Measurements from ENCODE around the gene MPPED2. TPM values are rescaled to one million over a fixed set of nuclear protein-coding genes. Genes with fewer than 3 reads are reported as not detected.

The MPPED2 gene
- not detected for polyA plus RNA-seq (2013, experiment 1 of 2; ENCODE audit: insufficient read length)
- polyA plus RNA-seq (2013, experiment 2 of 2; ENCODE audit: insufficient read length): 0.30 TPM

- peak; percentile 15 for DNase-seq
Measured at GRCh38 chr11:30586251-30587144, at the start of gene MPPED2. Gene MPPED2, minus strand, starts transcription at chr11:30586353. Its CDS starts 5,980 bp downstream, at chr11:30580373.

GRCh38 chr11:30635401-30635989 lies 49.3 kb upstream of the MPPED2 start:
- DNase-seq: no peak

- DNase-seq: no peak
Measured at GRCh38 chr11:30631148-30631547, 45.0 kb upstream of the MPPED2 start.

GRCh38 chr11:30619767-30620166 lies 33.6 kb upstream of the MPPED2 start:
- DNase-seq: no peak

GRCh38 chr11:30617762-30618161 lies 31.6 kb upstream of the MPPED2 start:
- DNase-seq: no peak

- DNase-seq: no peak
Measured at GRCh38 chr11:30610628-30611027, 24.5 kb upstream of the MPPED2 start.

GRCh38 chr11:30608534-30608933 lies 22.4 kb upstream of the MPPED2 start:
- no peak for DNase-seq

GRCh38 chr11:30605036-30605605 lies 19.0 kb upstream of the MPPED2 start:
- DNase-seq: no peak

DNA sequence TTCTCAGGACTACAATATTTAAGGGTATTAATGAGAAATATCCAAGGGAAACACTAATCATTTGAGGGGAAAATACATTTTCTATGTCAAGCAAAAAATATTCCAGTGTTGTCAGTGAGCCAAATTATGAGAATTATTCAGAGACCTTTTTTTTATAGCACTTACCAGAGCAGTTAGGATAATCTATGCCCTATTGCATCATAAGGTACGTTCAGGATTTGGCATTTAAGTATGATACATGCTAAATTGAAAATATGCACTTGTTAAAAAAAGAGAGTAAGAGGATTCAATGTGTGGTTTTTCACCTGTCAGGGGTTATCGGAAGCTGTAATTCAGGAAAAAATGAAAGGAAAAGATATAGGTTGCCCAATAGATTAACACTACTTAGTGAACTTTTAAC lies 17.2 kb upstream of the MPPED2 start:
- no peak for DNase-seq

- DNase-seq: no peak
Measured at GRCh38 chr11:30596832-30597231, 10.7 kb upstream of the MPPED2 start.

DNA sequence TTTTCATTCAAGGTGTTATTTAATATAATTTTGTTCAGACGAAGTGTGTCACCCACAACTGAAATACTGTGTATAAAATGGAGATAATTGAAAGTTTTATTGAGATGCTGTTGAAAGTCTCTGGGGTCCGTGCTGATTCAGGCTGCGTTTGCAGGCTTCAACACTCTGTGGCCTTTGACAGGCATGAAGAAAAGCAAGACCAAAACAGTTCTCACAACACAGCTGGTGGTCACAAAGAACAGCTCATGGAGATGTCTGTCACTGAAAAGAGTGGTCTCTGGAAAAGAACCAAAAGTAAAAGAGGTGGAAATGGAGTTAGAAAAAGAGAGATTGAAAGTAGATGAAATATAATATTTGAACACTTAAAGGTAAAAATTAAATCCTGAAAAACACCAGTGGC lies 9.8 kb upstream of the MPPED2 start:
- no peak for DNase-seq

- DNase-seq: no peak
Measured at GRCh38 chr11:30594646-30595411, 8.7 kb upstream of the MPPED2 start.

DNA sequence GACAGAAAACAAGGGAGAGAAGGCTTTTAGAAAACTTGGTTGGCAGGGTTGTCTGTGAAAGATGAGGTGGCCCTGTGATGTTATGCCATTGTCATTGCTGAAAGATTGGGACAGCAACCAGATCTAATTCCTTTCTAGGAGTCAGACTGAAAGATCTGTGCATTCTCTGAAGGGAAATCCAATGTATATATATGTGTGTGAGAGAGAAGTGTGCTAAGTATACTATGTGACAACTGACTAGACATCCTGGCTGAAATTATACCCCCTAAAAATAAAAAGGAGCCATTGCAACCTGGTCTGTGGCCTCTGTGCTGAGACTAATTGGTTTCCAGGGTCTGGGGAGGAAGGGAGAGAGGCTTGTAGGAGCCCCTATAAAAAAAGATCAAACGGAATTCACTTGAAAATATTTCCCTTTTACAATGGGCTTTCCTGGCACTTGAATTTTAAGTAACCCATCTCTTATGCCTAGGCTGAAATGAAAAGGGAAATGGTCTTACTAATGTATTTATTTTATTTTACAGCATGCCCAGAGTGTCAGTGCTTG lies 1.2 kb upstream of the MPPED2 start:
- DNase-seq: no peak

GRCh38 chr11:30585892-30586250 lies 282 bp downstream of the MPPED2 start:
- DNase-seq: no peak

DNA sequence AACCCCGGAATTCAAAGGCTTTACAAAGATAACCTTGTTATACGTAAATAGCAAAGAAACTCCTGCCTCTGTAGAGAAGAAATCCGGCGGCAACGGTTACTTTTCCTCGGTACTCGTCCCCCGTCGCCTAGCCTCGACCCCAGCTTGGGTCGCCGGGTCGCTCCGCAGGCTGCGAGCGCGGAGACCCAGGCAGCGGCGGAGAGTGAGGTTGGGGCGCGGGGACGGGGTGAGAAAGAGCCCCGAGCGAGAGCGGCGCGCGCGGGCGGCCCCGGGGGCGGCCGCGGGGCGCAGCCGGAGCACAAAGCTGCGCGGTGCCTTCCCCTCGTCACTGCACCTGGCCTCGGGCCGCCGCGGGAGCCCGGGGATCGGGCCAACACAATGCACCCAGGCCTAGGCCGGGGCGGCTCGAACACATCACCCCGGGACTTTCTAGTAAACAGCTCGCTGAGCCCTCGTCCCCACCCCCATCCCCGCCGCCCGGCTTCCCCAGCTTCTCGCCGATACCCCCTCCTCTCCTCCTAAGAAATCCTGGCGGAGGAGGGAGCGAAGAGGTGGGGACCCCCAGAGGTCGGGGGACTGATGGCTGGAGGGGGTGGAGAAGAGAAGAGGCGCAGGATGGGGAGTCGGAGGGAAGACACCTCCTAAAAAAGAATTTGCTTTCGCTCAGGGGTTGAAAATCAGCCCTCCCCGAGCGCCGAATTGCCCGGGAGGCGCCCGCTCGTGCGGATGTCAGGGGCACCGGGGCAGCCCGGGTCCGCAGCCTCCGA lies 845 bp downstream of the MPPED2 start:
- DNase-seq: no peak

DNA sequence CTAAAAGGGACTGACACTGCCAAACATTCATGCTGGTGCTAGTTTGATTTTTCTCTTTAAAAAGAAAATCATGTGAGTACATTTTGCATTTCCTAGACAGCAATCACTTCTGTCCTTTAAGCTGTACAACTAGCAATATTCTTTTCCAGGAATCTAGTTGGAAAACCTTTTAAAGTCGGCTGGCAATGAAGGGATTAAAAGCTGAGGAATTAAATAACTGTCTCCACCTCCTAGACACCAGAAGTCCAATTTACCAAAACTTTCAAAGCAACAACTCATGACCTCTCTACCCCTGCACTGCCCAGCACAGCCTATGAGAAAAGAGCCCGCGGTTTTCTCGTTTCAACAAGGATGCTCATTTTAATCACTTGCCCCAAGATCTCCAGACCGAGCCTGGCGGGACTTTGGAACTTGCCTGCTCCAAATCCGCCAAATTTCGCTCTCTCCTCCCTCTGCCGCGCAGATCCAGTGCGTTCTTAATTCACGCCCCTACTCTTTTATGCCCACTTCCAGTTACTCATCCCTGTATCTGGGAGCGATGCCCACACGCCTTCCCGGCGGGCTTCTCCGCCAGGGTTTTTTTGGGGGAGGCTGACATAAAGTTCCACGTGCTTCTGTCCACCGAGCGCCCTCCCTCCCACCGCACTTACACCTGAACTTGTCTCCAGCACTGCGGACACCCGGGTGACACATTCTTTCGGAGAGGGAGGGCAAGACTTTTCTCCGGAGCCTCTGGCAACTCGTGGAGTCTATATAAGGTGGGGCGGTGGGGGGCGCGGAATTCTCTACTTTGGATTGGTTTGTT lies 2.5 kb downstream of the MPPED2 start:
- DNase-seq: no peak

- no peak for DNase-seq
Measured at GRCh38 chr11:30582726-30583125, 3.4 kb downstream of the MPPED2 start.

DNA sequence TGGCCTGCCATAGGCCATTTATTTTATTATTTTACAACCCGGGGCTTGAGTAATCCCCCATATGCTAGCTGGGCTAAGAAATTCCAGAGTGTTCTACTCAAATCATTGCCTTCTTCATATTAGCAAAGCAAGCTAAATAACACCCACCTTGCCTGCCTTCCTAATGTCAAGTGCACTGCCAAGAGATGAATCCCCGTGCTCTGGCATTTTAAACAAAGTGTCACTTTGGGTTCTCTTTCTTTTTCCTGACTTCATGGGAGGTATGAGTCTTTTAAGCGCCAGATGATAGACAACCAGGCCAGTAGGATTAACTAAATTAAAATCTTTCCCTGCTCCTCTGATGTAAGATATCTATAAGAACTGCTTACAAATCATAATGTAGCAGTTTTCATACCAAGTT lies 4.5 kb downstream of the MPPED2 start:
- DNase-seq: no peak

DNA sequence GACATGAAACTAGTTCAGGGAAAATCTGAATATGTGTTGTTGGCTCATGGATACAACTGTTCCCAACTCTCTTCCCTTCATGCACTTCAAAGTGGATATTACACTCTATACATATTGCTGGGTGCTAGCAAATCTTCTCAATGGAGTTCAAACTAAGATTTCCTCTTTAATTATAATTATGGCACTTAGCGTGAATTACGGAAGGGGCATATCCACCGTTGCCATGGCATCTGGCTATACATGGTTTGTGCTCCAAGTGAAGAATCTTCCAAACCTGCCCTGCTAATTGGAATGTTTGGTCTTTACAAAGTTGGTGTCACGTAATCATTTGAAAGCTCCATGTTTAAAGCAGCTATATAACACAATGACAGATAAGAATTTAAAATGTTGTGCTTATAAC lies 5.6 kb downstream of the MPPED2 start:
- DNase-seq: no peak

DNA sequence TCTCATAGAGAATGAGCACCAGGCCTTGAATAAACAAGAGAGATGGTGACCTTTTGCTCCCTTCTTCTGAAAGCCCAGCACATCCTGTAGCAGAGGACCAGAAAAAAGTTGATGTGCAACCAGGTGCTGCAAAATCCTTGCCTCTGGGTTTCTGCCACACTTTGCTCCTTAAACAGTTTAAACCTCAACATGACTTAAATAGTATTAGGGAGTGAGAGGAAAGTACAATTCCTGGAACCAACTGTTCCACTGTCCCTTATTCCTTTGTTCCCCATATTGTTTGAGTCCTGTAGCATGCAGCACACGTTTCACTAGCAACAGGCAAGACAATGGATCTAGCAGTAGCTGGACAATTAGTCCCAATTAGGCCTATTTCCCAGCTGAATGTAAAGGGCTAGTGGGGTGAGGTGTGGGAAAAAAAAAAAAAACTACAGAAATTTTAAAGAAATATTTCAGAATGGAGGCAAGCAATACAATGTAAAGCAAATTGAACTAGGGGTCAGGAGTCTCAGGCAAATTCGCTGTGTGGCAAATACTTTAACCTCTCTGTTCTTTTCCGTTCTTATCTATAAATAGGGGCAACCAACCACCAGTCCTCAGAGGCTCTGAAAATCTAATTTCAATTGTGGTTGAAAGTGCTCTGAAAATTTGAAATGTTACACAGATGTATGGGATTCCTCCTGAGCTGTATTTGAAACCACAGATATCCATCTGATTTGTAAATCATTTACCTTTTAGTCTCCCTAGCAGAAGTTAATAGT lies 6.6 kb downstream of the MPPED2 start:
- DNase-seq: no peak
